ENCODE results near the gene DEPDC1. TPM values are rescaled to one million over a fixed set of nuclear protein-coding genes. Genes with fewer than 3 reads are reported as not detected.
A peak's percentile ranks its signal among the peaks of the same experiment; 100 is the strongest.

The DEPDC1 gene
- polyA plus RNA-seq, 1 experiment: 9.8 TPM

DNA sequence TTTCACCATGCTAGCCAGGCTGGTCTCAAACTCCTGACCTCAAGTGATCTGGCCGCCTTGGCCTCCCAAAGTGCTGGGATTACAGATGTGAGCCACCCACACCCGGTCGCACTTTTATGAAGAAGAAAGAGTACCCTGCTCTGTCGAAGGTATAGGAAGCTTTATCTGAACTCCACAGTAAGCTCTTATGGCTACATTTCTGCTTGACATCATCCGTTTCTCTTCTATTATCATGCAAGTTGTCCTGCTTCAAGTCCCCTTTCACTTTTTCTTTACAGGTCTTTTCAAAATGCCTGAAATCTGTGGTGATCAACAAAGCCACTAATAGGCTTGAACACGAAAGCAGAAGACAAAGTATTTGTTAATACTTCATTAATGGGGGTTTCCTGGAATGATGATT lies 51.2 kb downstream of the DEPDC1 start:
- CTCF ChIA-PET: interaction anchor here (4.9 to 6.9 kb wide), 2 partner anchors 9 to 326 kb away, joined by 94 to 137 read pairs; no protein-coding TSS in a partner anchor
- TF ChIP-seq, protein P1, sequence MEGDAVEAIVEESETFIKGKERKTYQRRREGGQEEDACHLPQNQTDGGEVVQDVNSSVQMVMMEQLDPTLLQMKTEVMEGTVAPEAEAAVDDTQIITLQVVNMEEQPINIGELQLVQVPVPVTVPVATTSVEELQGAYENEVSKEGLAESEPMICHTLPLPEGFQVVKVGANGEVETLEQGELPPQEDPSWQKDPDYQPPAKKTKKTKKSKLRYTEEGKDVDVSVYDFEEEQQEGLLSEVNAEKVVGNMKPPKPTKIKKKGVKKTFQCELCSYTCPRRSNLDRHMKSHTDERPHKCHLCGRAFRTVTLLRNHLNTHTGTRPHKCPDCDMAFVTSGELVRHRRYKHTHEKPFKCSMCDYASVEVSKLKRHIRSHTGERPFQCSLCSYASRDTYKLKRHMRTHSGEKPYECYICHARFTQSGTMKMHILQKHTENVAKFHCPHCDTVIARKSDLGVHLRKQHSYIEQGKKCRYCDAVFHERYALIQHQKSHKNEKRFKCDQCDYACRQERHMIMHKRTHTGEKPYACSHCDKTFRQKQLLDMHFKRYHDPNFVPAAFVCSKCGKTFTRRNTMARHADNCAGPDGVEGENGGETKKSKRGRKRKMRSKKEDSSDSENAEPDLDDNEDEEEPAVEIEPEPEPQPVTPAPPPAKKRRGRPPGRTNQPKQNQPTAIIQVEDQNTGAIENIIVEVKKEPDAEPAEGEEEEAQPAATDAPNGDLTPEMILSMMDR (IDR thresholded peaks at IDR 0.05; ENCODE audit: low read depth, low read length): no peak
- Histone ChIP-seq H3K4me3 (ENCODE audit: low read depth, low read length) (no peak overlapping the region), H3K9me3 (ENCODE audit: control insufficient read depth, insufficient read depth, low read length) (no peaks in the 10 kb centered on the region), H3K27ac (ENCODE audit: low read depth, low read length) (no peak overlapping the region), H3K27me3 (ENCODE audit: control insufficient read depth, insufficient read depth, low read length) (no peaks in the 10 kb centered on the region)
- POLR2A ChIA-PET: no interaction called here
- no peak for DNase-seq (ENCODE audit: low read depth, low spot score)

DNA sequence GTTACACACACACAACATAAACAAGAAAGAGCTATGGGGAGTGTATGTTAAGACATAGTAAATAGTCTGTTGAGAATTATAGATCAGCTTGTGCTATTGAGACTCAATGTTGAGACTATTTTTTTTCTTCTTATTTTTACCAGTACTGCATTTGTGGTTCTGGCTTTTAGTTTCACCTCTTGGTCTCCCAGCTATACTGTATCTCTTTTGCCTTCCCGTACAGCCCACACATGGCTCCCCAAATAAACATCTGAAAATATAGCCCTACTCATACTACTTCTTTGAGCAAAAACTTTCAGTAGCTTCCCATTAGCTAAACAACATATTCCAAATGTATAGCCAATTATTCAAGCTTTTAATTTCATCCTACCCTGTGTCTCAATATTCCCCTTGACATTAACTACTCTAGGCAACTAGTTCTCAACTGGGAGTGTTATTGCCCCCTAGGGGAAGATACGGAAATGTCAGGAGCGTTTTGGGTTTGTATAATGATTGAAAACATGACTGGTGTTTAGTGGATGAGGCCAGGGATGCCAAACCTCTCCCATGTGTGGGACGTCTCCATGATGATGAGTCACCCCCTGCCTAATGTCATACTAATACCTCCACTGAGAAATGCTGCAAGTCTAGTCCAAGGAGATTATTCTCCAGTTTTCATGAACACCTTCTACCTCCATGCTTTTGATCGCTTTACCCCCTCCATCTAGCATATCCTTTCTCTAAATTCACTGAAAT lies 53.9 kb downstream of the DEPDC1 start:
- Histone ChIP-seq H3K27ac (ENCODE audit: low read depth, low read length) (no peak overlapping the region), H3K4me3 (ENCODE audit: low read depth, low read length) (no peak overlapping the region), H3K9me3 (ENCODE audit: control insufficient read depth, insufficient read depth, low read length) (no peaks in the 10 kb centered on the region), H3K27me3 (ENCODE audit: control insufficient read depth, insufficient read depth, low read length) (no peaks in the 10 kb centered on the region)
- peak; percentile 36 for DNase-seq (ENCODE audit: low read depth, low spot score)
- ChIA-PET POLR2A (interaction anchor here (1.0 kb wide), 1 partner anchor 323 kb away, joined by 3 read pairs; no protein-coding TSS in a partner anchor), CTCF (interaction anchor here (0.5 to 6.9 kb wide), 67 partner anchors 10 to 1655 kb away, joined by 3 to 137 read pairs (median 5); no protein-coding TSS in a partner anchor)
- TF ChIP-seq, protein P1 (IDR thresholded peaks at IDR 0.05; ENCODE audit: low read depth, low read length): peak; percentile 81

DNA sequence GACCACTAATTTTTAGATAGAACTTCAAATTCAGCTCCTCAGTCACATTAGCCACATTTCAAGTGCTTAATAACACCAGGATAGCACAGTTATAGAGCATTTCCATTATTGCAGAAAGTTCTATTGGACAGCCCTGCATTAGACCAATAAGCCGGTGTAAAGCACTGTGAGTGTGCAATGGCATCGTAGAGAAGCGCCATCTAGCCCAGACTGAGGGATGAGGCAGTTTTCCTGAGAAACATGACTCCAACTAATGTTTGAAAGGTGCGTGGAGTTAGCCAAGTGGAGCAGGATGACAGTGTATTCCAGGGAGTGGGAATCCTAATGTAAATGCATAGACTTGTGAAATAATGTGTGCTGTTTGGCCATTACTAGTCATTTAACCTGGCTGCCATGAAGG lies 54.9 kb downstream of the DEPDC1 start:
- CTCF ChIA-PET: interaction anchor here (0.9 to 6.9 kb wide), 26 partner anchors 9 to 610 kb away, joined by 3 to 137 read pairs (median 5); no protein-coding TSS in a partner anchor
- no peak for DNase-seq (ENCODE audit: low read depth, low spot score)
- Histone ChIP-seq H3K27me3 (ENCODE audit: control insufficient read depth, insufficient read depth, low read length) (no peaks in the 10 kb centered on the region), H3K9me3 (ENCODE audit: control insufficient read depth, insufficient read depth, low read length) (no peaks in the 10 kb centered on the region), H3K4me3 (ENCODE audit: low read depth, low read length) (no peak overlapping the region), H3K27ac (ENCODE audit: low read depth, low read length) (no peak overlapping the region)
- TF ChIP-seq, protein P1 (IDR thresholded peaks at IDR 0.05; ENCODE audit: low read depth, low read length): no peak
- POLR2A ChIA-PET: no interaction called here

DNA sequence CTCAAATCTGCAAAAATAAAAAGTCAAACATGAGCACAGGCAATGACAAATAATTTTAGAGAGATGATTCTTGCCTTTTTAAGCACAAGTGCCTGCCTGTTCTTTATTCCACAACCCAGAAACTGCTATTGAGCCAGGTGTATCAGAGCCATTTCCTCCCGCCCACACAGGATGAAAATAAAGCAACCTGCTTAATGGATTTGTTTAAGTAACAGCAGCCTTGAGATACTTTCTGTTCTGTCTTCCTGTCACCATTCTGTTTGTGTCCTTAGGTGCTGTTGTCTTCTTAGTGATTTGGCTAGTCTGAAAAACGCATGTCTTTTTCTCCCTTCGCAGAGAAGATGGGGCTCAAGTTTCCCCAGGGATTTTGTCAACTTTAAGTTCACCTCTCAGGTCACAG lies 58.6 kb downstream of the DEPDC1 start:
- no peaks in the 10 kb centered on the region for H3K9me3 ChIP-seq (ENCODE audit: control insufficient read depth, insufficient read depth, low read length)
- ChIA-PET CTCF (interaction anchor here (0.5 to 1.9 kb wide), 2 partner anchors 30 to 318 kb away, joined by 5 to 7 read pairs; no protein-coding TSS in a partner anchor), POLR2A (no interaction called here)

More for the DNA sequence above, 58.6 kb downstream of the DEPDC1 start:
- Histone ChIP-seq H3K27me3 (ENCODE audit: control insufficient read depth, insufficient read depth, low read length) (no peaks in the 10 kb centered on the region), H3K4me3 (ENCODE audit: low read depth, low read length) (no peak overlapping the region), H3K27ac (ENCODE audit: low read depth, low read length) (no peak overlapping the region)
- no peak for DNase-seq (ENCODE audit: low read depth, low spot score)
- TF ChIP-seq, protein P1 (IDR thresholded peaks at IDR 0.05; ENCODE audit: low read depth, low read length): no peak

All from AG04450 (cell line).